Measurements from ENCODE around the gene PTGES3L.
"Not testable (repeated sequence)": the region's sequence is repeated elsewhere in the genome, so short reads cannot be mapped to it uniquely, and the experiment has no call there.

The PTGES3L gene

DNA sequence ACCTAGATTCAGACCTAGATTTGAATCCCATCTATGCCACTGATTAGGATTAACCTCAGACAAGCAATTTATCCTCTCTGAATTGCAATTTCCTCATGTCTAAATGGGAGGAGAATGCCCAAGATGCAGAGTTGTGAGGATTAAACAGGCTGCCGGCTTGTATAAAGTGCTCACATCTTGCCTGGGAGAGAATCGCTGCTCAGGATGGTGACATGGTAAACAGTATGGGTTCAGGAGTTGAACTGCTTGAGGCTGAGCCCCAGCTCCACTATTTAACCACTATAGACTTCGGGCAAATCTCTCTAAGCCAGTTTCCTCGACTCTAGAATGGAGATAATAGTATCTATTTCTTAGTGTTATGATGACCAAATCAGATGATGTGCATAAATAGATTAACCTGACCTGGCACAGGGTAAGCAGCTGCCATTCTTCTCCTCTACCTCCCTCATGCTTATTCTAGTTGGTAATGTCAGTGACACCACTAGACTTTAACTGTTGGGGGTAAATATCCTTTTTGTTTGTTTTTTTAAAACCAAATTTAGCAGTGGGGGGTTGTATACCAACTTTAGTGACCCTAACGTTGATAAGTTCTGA is 17.6 kb upstream of the PTGES3L start:
- no peaks in the 10 kb centered on the region for H3K4me1 ChIP-seq

DNA sequence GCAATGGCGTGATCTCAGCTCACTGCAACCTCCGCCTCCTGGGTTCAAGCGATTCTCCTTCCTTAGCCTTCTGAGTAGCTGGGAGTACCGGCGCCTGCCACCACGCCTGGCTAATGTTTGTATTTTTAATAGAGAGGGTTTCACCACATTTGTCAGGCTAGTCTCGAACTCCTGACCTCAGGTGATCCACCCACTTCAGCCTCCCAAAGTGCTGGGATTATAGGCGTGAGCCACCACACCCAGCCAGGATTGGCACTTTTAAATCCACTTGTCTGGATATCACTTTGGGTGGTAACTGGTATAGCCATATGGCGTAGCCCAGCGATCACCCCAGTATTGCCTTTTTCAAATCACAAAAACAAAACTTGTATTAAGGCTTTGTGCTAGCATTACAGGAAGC is 14.0 kb upstream of the PTGES3L start:
- DNase-seq; H3K4me3 ChIP-seq (ENCODE audit: low read depth, low read length); H3K27me3 ChIP-seq; H3K4me1 ChIP-seq; H3K9me3 ChIP-seq: not testable (repeated sequence)
- H3K36me3 ChIP-seq = peaks cover 51% of the 10 kb centered on the region

More for the DNA sequence above, 17.6 kb upstream of the PTGES3L start:
- DNase-seq = no peak
- Histone ChIP-seq H3K9me3 (no peaks in the 10 kb centered on the region), H3K4me3 (ENCODE audit: low read depth, low read length) (peak overlapping the region; percentile 100), H3K36me3 (peaks cover 49% of the 10 kb centered on the region), H3K27me3 (no peaks in the 10 kb centered on the region)
- TF ChIP-seq, protein P1, sequence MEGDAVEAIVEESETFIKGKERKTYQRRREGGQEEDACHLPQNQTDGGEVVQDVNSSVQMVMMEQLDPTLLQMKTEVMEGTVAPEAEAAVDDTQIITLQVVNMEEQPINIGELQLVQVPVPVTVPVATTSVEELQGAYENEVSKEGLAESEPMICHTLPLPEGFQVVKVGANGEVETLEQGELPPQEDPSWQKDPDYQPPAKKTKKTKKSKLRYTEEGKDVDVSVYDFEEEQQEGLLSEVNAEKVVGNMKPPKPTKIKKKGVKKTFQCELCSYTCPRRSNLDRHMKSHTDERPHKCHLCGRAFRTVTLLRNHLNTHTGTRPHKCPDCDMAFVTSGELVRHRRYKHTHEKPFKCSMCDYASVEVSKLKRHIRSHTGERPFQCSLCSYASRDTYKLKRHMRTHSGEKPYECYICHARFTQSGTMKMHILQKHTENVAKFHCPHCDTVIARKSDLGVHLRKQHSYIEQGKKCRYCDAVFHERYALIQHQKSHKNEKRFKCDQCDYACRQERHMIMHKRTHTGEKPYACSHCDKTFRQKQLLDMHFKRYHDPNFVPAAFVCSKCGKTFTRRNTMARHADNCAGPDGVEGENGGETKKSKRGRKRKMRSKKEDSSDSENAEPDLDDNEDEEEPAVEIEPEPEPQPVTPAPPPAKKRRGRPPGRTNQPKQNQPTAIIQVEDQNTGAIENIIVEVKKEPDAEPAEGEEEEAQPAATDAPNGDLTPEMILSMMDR (IDR thresholded peaks at IDR 0.05; ENCODE audit: low read depth, low read length) = no peak

DNA sequence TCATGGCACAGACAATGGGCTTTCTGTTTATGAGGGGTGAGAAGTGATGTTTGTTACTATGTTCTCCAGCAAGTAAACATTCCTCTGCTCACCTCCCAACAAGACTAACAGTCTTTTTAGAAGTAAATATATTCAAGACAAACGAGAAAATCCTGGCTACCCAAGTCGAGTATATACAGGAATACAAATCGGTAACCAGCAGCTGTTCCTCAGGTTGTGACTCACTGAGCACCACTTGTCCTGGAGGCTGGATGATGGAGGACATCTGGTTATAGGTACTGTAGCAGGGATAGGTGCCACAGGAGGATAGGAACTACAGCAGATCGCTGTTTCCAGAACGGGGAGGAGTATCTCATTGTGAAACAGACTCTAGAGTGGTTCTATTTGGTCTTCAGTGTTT is 13.0 kb upstream of the PTGES3L start:
- no peak overlapping the region for H3K4me3 ChIP-seq (ENCODE audit: low read depth, low read length)
- TF ChIP-seq, protein P1 (IDR thresholded peaks at IDR 0.05; ENCODE audit: low read depth, low read length) = no peak
- no peaks in the 10 kb centered on the region for H3K9me3 ChIP-seq
- peaks cover 58% of the 10 kb centered on the region for H3K36me3 ChIP-seq
- no peaks in the 10 kb centered on the region for H3K4me1 ChIP-seq
- no peak for DNase-seq
- no peaks in the 10 kb centered on the region for H3K27me3 ChIP-seq

DNA sequence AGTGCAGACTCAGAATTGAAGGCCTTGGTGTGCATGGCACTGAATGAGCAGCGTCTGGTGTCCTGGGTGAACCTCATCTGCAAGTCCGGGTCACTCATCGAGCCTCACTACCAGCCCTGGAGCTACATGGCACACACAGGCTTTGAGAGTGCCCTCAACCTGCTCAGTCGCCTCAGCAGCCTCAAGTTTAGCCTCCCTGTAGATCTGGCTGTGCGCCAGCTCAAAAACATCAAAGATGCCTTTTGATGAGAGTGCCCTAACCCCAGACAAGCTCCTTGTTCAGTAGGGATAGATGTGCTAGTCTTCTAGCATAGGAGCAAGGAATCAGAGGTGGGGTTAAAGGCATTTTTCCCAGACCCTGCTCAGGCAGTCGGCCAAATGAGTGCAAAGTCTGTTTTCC is 11.6 kb upstream of the PTGES3L start:
- H3K4me3 ChIP-seq (ENCODE audit: low read depth, low read length) = no peak overlapping the region
- TF ChIP-seq, protein P1 (IDR thresholded peaks at IDR 0.05; ENCODE audit: low read depth, low read length) = no peak
- no peaks in the 10 kb centered on the region for H3K4me1 ChIP-seq
- DNase-seq = no peak
- no peaks in the 10 kb centered on the region for H3K9me3 ChIP-seq
- no peaks in the 10 kb centered on the region for H3K27me3 ChIP-seq
- peaks cover 71% of the 10 kb centered on the region for H3K36me3 ChIP-seq

DNA sequence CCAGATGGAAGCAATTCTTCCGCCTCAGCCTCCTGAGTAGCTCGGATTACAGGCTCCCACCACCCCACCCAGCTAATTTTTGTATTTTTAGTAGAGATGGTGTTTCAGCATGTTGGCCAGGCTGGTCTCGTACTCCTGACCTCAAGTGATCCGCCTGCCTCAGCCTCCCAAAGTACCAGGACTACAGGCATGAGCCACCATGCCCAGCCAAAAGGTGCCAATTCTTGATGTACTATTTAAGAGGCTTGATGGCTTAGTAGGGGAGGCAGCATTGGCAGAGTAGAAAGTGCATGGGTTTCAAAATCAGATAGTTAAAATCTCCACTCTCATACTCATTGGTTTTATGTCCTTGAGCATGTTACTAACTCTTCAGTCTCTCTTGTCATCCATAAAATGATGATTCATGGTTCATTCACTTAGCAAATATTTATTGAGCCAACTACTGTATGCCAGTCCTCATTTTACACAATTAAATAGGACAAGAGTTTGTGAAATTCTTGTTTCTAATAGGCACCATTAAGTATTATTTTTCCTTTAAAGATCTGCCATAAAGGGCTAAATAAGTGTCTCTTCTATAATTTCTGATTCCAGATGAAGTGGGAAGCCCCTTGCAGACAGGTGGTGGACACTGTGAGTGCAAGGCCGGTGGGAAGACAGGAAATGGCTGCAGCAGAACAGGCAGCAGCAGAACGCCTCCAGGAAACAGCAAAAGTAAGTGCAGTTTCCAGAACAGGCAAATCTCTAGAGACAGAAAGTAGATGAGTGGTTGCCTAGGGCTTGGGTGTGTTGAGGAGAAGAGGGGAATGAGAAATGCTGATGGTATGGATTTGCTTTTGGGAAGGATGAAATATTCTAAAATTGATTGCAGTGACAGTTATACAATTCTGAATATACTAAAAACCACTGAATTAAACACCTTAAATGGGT is 10.1 kb upstream of the PTGES3L start:
- H3K4me1 ChIP-seq = no peaks in the 10 kb centered on the region
- peaks cover 79% of the 10 kb centered on the region for H3K36me3 ChIP-seq
- no peak for DNase-seq
- H3K4me3 ChIP-seq (ENCODE audit: low read depth, low read length) = no peak overlapping the region
- TF ChIP-seq, protein P1 (IDR thresholded peaks at IDR 0.05; ENCODE audit: low read depth, low read length) = no peak
- no peaks in the 10 kb centered on the region for H3K9me3 ChIP-seq
- no peaks in the 10 kb centered on the region for H3K27me3 ChIP-seq

DNA sequence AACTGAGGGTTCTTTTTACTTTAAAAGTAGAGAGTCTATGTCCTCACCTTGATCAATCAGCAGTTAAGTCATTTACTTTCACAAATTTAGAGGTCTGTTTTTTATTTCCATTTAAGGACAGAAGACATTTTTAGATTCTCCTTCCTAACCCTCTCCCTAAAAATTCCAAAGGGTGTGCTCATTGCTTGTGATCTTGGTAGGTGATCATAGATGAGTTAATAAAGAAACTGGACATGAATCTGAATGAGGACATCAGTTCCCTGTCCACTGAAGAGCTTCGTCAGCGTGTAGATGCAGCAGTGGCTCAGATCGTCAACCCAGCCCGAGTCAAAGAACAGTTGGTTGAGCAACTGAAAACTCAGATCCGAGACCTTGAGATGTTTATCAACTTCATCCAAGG is 9.3 kb upstream of the PTGES3L start:
- Histone ChIP-seq H3K9me3 (no peaks in the 10 kb centered on the region), H3K36me3 (peaks cover 81% of the 10 kb centered on the region), H3K4me1 (no peaks in the 10 kb centered on the region), H3K27me3 (no peaks in the 10 kb centered on the region), H3K4me3 (ENCODE audit: low read depth, low read length) (no peak overlapping the region)
- DNase-seq = no peak
- TF ChIP-seq, protein P1 (IDR thresholded peaks at IDR 0.05; ENCODE audit: low read depth, low read length) = no peak
